CD4-positive, alpha-beta memory T cell (primary cell): Measurements from ENCODE around the gene ANGPTL8. TPM values are rescaled to one million over a fixed set of nuclear protein-coding genes. Genes with fewer than 3 reads are reported as not detected.

Experiments used
- CTCF ChIA-PET: fragments of 350-600 bp; sonication (Branson Sonifier 250); formaldehyde crosslinking; loops from one replicate; lab custom pipeline; 2021; ENCODE audit warnings: inconsistent platforms; ENCODE audit not compliant: partially characterized antibody; lab: Charles Lee
- POLR2A ChIA-PET: fragments of 350-600 bp; sonication (Branson Sonifier 250); formaldehyde crosslinking; loops from one replicate; lab custom pipeline; 2021; ENCODE audit not compliant: partially characterized antibody; lab: Charles Lee
- DNase-seq, 5 donors: peaks; one replicate each; pipeline versions ENCODE4 v3.0.0 to v3.0.0-alpha.2; 2020 to 2022; ENCODE audit warnings: mixed read lengths in 1 of 5
- H3K27ac ChIP-seq: one replicate; pipeline ENCODE4 v1.7.0; 2013; ENCODE audit warnings: low read depth, low read length
- H3K27me3 ChIP-seq: 2 replicates; pipeline ENCODE4 v1.7.0; 2013; ENCODE audit warnings: mild to moderate bottlenecking, low read length, moderate library complexity; ENCODE audit not compliant: insufficient read depth
- H3K36me3 ChIP-seq: 2 replicates; pipeline ENCODE4 v1.7.0; 2013; ENCODE audit warnings: mild to moderate bottlenecking, low read length, moderate library complexity; ENCODE audit not compliant: insufficient read depth
- H3K4me1 ChIP-seq: 2 replicates; pipeline ENCODE4 v1.7.0; 2013; ENCODE audit warnings: mild to moderate bottlenecking, low read length, moderate library complexity; ENCODE audit not compliant: insufficient read depth
- H3K4me3 ChIP-seq, 2 donors: one replicate each; pipeline ENCODE4 v1.7.0; 2013; ENCODE audit warnings: low read length in 2 of 2, mild to moderate bottlenecking in 1 of 2
- H3K9me3 ChIP-seq, 2 donors: one replicate each; pipeline ENCODE4 v1.7.0; 2013; ENCODE audit warnings: low read length in 2 of 2, control low read depth in 1 of 2; ENCODE audit not compliant: control insufficient read depth in 1 of 2
- H3K27ac Mint-ChIP-seq, 7 donors: one replicate each; pipeline ENCODE4 v1.8.0; 2020 to 2021; ENCODE audit warnings: mixed read lengths in 7 of 7, mild to moderate bottlenecking in 6 of 7, inconsistent platforms in 3 of 7, moderate library complexity in 3 of 7
- H3K27me3 Mint-ChIP-seq, 2 donors: one replicate each; pipeline ENCODE4 v1.8.0; 2020 to 2021; ENCODE audit warnings: mixed read lengths in 2 of 2
- H3K36me3 Mint-ChIP-seq, 2 donors: one replicate each; pipeline ENCODE4 v1.8.0; 2020 to 2021; ENCODE audit warnings: mixed read lengths in 2 of 2, inconsistent platforms in 1 of 2, mild to moderate bottlenecking in 1 of 2
- H3K4me1 Mint-ChIP-seq, 4 donors: one replicate each; pipeline ENCODE4 v1.8.0; 2020 to 2021; ENCODE audit warnings: mixed read lengths in 4 of 4, mild to moderate bottlenecking in 1 of 4
- H3K4me3 Mint-ChIP-seq, 8 donors: one replicate each; pipeline ENCODE4 v1.8.0; 2020 to 2021; ENCODE audit warnings: mixed read lengths in 8 of 8, mild to moderate bottlenecking in 7 of 8, moderate library complexity in 6 of 8, inconsistent platforms in 3 of 8
- H3K9me3 Mint-ChIP-seq, 8 donors: one replicate each; pipeline ENCODE4 v1.8.0; 2020 to 2021; ENCODE audit warnings: mixed read lengths in 8 of 8, mild to moderate bottlenecking in 5 of 8, inconsistent platforms in 3 of 8, moderate library complexity in 1 of 8
- intact Hi-C: fragments of 100-400 bp; cut with micrococcal nuclease; formaldehyde crosslinking; loops from one replicate; pipeline ENCODE4 v1.15.1; 2023
- polyA plus RNA-seq, 2 donors: library from polyadenylated mRNA; unstranded; fragments of 300-500 nt; fragmentation: Illumina TruSeq; gene quantifications; one replicate each; pipeline ENCODE4 v1.2.3, GENCODE V29; 2021
- total RNA-seq, 2 experiments: library from RNA; stranded (reverse); gene quantifications; one replicate each; pipeline ENCODE4 v1.2.3, GENCODE V29; 2021

Gene ANGPTL8
- total and polyA plus RNA-seq, 4 experiments from 2014 or later = not detected

DNA sequence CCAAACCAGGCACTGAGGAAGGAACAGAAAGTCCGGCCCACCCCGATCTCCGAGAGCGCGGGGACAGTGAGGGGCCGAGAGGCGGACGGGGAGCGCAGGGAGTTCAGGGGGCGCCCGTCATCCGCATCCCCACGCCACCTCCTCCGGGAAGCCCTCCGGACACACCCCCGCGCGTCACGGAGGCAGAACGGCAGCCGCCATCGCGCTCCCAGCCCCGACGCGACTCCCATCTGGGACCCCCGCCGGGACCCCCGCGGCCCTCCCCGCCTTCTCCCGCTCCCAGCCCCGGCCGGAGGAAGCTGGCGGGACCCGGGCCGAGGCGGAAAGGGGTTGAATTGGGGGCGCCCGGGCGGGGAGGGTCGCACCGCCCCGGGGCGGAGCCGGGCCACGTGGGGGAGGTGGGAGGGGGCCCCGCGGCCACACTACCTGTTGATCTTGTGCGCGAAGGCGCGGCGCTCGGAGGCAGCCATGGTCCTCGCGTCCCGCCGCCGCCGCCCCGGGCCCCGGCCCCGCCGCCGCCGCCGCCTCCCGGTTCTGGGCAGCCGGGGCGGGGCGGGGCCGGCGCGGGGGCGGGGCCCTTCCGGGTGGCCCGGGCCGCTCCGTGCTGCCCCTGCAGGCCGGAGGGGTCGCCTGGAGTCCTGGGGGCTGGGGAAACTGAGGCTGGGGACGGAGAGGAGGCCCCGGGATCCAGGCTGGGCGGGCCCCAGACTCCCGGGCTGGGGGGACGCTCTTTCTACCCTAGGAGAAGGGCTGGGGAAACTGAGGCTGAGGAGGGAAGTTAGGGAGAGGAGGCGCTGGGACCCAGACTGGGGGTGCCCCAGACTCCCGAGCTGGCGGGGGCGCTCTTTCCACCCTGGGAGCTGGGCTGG is 22.8 kb downstream of the ANGPTL8 start, which contains the start of gene DOCK6:
TSS of gene DOCK6 (minus strand) at position 554 of the 869 bp plus-strand sequence. CDS start at position 470, 84 bp downstream.
- no peak for DNase-seq
- Histone ChIP-seq H3K27ac (no peak within 1 kb of the TSS), H3K4me3 (peak within 1 kb of the TSS in 1 of 2 donors; percentile 19), H3K9me3 (no peaks in the 10 kb centered on the region), H3K4me1 (no peaks in the 10 kb centered on the region), H3K27me3 (peaks cover 15% of the 10 kb centered on the region), H3K36me3 (no peaks in the 10 kb centered on the region)
- ChIA-PET POLR2A (no interaction called here), CTCF (interaction anchor here (0.6 kb wide), 1 partner anchor 781 kb away, joined by 3 read pairs; no protein-coding TSS in a partner anchor)
- peak within 1 kb of the TSS; percentile 27 to 76 (median 73) for H3K4me3 Mint-ChIP-seq
- H3K9me3 Mint-ChIP-seq = peaks cover 0 to 4% (median 1%) of the 10 kb centered on the region in 8 donors
- no peaks in the 10 kb centered on the region for H3K36me3 Mint-ChIP-seq
- H3K27ac Mint-ChIP-seq = no peak within 1 kb of the TSS
- peaks cover 35 to 38% of the 10 kb centered on the region in 2 donors for H3K27me3 Mint-ChIP-seq
- peaks cover 0 to 12% (median 2%) of the 10 kb centered on the region in 4 donors for H3K4me1 Mint-ChIP-seq
- intact Hi-C loops = no loop called here

DNA sequence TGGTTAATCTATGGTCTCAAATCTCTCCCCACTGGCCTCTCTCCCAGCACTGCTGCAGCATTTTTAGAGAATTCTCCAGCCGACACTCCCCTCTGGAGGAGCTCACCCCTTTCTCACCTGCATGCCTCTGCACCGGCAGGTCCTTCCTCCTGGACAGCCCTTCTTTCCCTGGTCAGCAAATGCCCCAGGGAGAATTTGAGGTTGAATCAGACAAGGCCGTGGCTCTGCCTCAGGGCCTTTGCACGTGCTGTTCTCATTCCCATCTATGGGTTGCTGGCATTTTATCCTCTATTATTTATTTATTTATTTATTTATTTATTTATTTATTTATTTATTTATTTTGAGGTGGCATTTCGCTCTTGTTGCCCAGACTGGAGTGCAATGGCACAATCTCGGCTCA is 24.3 kb downstream of the ANGPTL8 start:
- CTCF ChIA-PET = no interaction called here
- peaks cover 0 to 2% (median 0%) of the 10 kb centered on the region in 8 donors for H3K9me3 Mint-ChIP-seq

DNA sequence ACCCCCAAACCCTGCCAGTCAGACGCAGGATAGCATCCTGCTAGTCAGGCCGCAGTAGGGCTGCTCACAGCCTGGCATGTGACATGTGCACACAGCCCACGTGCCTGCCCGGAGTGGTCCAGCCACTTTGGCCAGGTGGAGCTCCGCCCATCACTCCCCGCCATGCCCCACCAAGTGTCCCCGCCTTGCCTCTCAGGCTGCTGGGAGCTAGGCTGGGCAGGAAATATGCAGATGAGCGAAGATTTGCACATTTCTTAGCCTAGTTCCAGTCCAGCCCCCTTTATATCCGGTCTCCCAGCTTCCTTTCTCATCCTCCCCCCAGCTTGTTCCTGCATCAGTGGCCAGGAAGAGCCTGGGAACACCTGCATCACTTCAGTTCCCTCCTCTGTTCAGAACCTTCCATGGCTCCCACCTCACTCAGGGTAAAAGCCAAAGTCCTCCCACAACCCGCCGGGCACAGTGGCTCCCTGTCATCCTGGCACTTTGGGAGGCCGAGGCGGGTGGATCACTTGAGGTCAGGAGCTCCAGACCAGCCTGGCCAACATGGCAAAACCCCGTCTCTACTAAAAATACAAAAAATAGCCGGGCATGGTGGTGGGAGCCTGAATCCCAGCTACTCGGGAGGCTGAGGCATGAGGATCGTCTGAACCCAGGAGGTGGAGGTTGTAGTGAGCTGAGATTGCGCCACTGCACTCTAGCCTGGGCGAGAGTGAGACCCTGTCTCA is 25.2 kb downstream of the ANGPTL8 start:
- peaks cover 0 to 4% (median 2%) of the 10 kb centered on the region in 8 donors for H3K9me3 Mint-ChIP-seq
- peaks cover 49 to 54% of the 10 kb centered on the region in 2 donors for H3K27me3 Mint-ChIP-seq
- peaks cover 22% of the 10 kb centered on the region for H3K27me3 ChIP-seq
- H3K4me3 Mint-ChIP-seq = peak overlapping the region in 1 of 8 donors; percentile 45
- H3K36me3 Mint-ChIP-seq = no peaks in the 10 kb centered on the region
- H3K4me3 ChIP-seq = no peak overlapping the region
- DNase-seq = no peak
- no peaks in the 10 kb centered on the region for H3K36me3 ChIP-seq
- no peaks in the 10 kb centered on the region for H3K9me3 ChIP-seq
- no peak overlapping the region for H3K27ac ChIP-seq
- peak overlapping the region in 1 of 7 donors; percentile 16 for H3K27ac Mint-ChIP-seq
- intact Hi-C loops = no loop called here
- H3K4me1 Mint-ChIP-seq = peaks cover 0 to 12% (median 2%) of the 10 kb centered on the region in 4 donors
- POLR2A ChIA-PET = no interaction called here
- H3K4me1 ChIP-seq = no peaks in the 10 kb centered on the region
- CTCF ChIA-PET = no interaction called here

More for the DNA sequence above, 24.3 kb downstream of the ANGPTL8 start:
- no peak for DNase-seq
- Mint-ChIP-seq H3K4me3 (peak overlapping the region in 2 of 8 donors; percentile 47 to 68), H3K4me1 (peaks cover 0 to 12% (median 2%) of the 10 kb centered on the region in 4 donors), H3K36me3 (no peaks in the 10 kb centered on the region), H3K27ac (no peak overlapping the region), H3K27me3 (peaks cover 44 to 48% of the 10 kb centered on the region in 2 donors)
- intact Hi-C loops = no loop called here
- H3K9me3 ChIP-seq = no peaks in the 10 kb centered on the region
- no peaks in the 10 kb centered on the region for H3K36me3 ChIP-seq
- H3K27ac ChIP-seq = no peak overlapping the region
- POLR2A ChIA-PET = no interaction called here
- peaks cover 22% of the 10 kb centered on the region for H3K27me3 ChIP-seq
- no peaks in the 10 kb centered on the region for H3K4me1 ChIP-seq
- no peak overlapping the region for H3K4me3 ChIP-seq

DNA sequence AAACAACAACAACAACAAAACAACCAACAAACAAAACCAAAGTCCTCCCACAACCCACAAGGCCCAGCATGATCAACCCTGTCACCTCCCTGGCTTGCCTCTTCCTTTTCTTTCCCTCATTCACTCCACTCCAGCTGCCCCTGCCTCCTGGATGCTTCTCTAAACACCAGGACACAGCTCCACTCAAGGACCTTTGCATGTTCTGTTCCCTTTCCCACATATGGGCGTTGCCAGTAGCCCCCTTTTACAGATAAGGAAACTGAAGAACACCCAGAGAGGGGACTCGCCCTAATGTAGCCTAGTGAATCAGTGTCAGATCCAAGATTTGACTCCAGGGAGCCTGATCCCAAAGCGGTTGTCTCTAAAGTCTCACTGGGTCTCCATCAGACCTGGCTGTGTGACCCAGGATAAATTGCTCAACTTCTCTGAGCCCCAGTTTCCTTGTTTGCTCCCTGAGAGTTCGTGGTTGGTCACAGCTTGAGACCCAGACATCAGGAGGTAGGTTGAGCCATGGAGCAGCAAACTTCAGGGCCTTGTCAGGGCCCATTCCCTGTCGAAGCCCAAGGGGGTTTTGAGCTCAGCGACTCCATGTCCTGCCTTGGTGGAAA is 25.9 kb downstream of the ANGPTL8 start:
- H3K27ac ChIP-seq = no peak overlapping the region
- Mint-ChIP-seq H3K4me3 (peak overlapping the region in 3 of 8 donors; percentile 21 to 68 (median 33)), H3K9me3 (peaks cover 0 to 4% (median 2%) of the 10 kb centered on the region in 8 donors), H3K36me3 (no peaks in the 10 kb centered on the region), H3K4me1 (peaks cover 0 to 12% (median 2%) of the 10 kb centered on the region in 4 donors), H3K27me3 (peaks cover 46 to 51% of the 10 kb centered on the region in 2 donors), H3K27ac (no peak overlapping the region)
- POLR2A ChIA-PET = no interaction called here
- no peak overlapping the region for H3K4me3 ChIP-seq
- H3K9me3 ChIP-seq = no peaks in the 10 kb centered on the region
- intact Hi-C loops = no loop called here
- DNase-seq = no peak
- peaks cover 22% of the 10 kb centered on the region for H3K27me3 ChIP-seq
- CTCF ChIA-PET = no interaction called here
- no peaks in the 10 kb centered on the region for H3K36me3 ChIP-seq
- H3K4me1 ChIP-seq = no peaks in the 10 kb centered on the region

DNA sequence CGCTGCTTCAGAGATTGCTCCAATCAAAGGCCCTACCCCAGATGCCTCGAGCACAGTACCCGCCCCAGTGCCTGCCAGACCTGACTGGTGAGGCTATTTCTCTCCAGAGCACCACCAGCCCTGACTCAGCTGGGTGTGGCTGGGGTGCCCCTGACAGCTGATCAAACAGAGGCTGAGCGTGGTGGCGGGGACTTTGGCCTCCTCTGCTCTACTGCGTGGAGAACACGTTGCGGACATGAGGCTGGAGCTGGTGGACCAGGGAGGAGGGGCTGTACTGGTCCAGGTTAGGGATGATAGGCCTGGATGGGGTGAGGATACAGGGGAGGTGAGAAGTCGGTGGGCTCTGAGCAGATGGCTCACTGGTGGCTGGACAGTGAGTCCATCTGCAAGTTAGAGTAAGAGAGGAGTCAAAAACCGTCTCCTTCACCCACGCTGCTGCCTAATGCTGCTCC is 26.4 kb downstream of the ANGPTL8 start:
- peaks cover 0 to 12% (median 2%) of the 10 kb centered on the region in 4 donors for H3K4me1 Mint-ChIP-seq
- Histone ChIP-seq H3K36me3 (no peaks in the 10 kb centered on the region), H3K4me3 (no peak overlapping the region), H3K4me1 (no peaks in the 10 kb centered on the region), H3K27me3 (peaks cover 22% of the 10 kb centered on the region), H3K9me3 (no peaks in the 10 kb centered on the region), H3K27ac (no peak overlapping the region)
- H3K36me3 Mint-ChIP-seq = no peaks in the 10 kb centered on the region
- DNase-seq = no peak
- no peak overlapping the region for H3K27ac Mint-ChIP-seq
- ChIA-PET POLR2A (no interaction called here), CTCF (no interaction called here)
- H3K9me3 Mint-ChIP-seq = peaks cover 0 to 4% (median 2%) of the 10 kb centered on the region in 8 donors
- peaks cover 45 to 50% of the 10 kb centered on the region in 2 donors for H3K27me3 Mint-ChIP-seq
- no peak overlapping the region for H3K4me3 Mint-ChIP-seq
- intact Hi-C loops = no loop called here

DNA sequence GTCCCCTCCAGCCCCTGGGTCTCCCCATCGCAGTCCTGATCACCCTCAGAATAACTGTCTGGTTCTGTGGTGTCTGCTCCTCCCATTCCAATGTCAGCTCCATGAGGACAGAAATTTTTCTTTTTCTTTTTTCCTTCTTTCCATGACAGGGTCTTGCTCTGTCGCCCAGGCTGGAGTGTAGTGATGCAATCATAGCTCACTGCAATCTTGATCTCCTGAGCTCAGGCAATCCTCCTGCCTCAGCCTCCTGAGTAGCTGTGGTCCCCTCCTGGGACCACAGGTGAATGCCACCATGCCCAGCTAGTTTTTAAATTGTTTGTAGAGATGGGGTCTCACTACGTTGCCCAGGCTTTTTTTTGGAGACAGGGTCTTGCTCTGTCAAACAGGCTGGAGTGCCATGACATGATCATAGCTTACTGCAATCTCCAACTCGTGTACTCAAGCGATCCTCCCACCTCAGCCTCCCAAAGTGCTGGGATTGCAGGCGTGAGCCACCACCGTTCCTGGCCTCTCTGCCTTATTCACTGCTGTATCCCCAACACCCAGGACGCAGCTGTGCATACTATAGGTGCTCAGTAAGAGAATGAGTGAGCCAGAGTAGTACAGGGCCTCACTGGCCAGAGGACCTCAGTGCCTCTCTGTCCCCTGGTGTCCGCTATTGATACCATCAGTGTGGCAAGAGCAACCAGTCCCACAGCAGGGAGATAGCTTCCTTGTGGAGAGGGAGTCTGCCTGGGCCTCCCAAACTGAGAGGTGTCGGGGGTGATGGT is 28.1 kb downstream of the ANGPTL8 start:
- no peaks in the 10 kb centered on the region for H3K4me1 ChIP-seq
- peaks cover 17% of the 10 kb centered on the region for H3K27me3 ChIP-seq
- peaks cover 0 to 11% (median 2%) of the 10 kb centered on the region in 4 donors for H3K4me1 Mint-ChIP-seq
- H3K4me3 ChIP-seq = no peak overlapping the region
- no peak overlapping the region for H3K27ac ChIP-seq
- CTCF ChIA-PET = no interaction called here
- H3K4me3 Mint-ChIP-seq = peak overlapping the region in 1 of 8 donors; percentile 12
- intact Hi-C loops = no loop called here
- H3K9me3 Mint-ChIP-seq = peaks cover 0 to 4% (median under 1%) of the 10 kb centered on the region in 8 donors
- no peak for DNase-seq
- peaks cover 43 to 45% of the 10 kb centered on the region in 2 donors for H3K27me3 Mint-ChIP-seq
- H3K36me3 ChIP-seq = no peaks in the 10 kb centered on the region
- H3K36me3 Mint-ChIP-seq = no peaks in the 10 kb centered on the region
- H3K9me3 ChIP-seq = no peaks in the 10 kb centered on the region
- no peak overlapping the region for H3K27ac Mint-ChIP-seq
- POLR2A ChIA-PET = no interaction called here
